HepG2 (cell line): Measurements from ENCODE around the gene NELFB. TPM values are rescaled to one million over a fixed set of nuclear protein-coding genes. Genes with fewer than 3 reads are reported as not detected.

ENCODE experiments used
- EED ChIP-seq: sonication (generic); formaldehyde crosslinking; IDR thresholded peaks from 2 replicates; pipeline ENCODE4 v1.5.0; 2020; ENCODE audit warnings: mild to moderate bottlenecking, missing genetic modification reagents
- FOSL2 ChIP-seq: sonication (generic); formaldehyde crosslinking; IDR thresholded peaks from 2 replicates; pipeline ENCODE4 v1.4.0; 2020; ENCODE audit warnings: missing genetic modification reagents
- JUN ChIP-seq: sonication (generic); formaldehyde crosslinking; IDR thresholded peaks from 2 replicates; pipeline ENCODE4 v1.4.0; 2020; ENCODE audit warnings: mild to moderate bottlenecking, missing genetic modification reagents
- KAT2B ChIP-seq: fragments of 150-350 bp; IDR thresholded peaks from 2 replicates; pipeline ENCODE4 v1.6.1; 2014; ENCODE audit warnings: low read depth, low read length, borderline replicate concordance
- KDM1A ChIP-seq: IDR thresholded peaks from 2 replicates; pipeline ENCODE4 v1.6.1; 2016; ENCODE audit warnings: missing compliant biosample characterization
- KDM5B ChIP-seq: sonication (generic); formaldehyde crosslinking; IDR thresholded peaks from 2 replicates; pipeline ENCODE4 v1.4.0; 2020; ENCODE audit warnings: missing genetic modification reagents, mild to moderate bottlenecking, borderline replicate concordance
- LCORL ChIP-seq, 2 experiments: fragments of 450-650 bp in 1 of 2; sonication (generic) in 1 of 2; formaldehyde crosslinking in 1 of 2; IDR thresholded peaks; 2 replicates each; pipeline versions ENCODE4 v1.5.0 to v1.6.1; 2017 to 2020; ENCODE audit warnings: antibody characterized with exemption in 1 of 2, missing genetic modification reagents in 1 of 2
- MBD4 ChIP-seq: IDR thresholded peaks from 2 replicates; pipeline ENCODE4 v1.6.1; 2012; ENCODE audit warnings: low read length, inconsistent platforms, borderline replicate concordance
- NCOA2 ChIP-seq: sonication (generic); formaldehyde crosslinking; IDR thresholded peaks from 2 replicates; pipeline ENCODE4 v1.8.0; 2022; ENCODE audit warnings: inconsistent platforms
- NFIB ChIP-seq: sonication (generic); formaldehyde crosslinking; IDR thresholded peaks from 2 replicates; pipeline ENCODE4 v1.9.0; 2021; ENCODE audit warnings: missing genetic modification reagents, mild to moderate bottlenecking, borderline replicate concordance
- NFIC ChIP-seq: IDR thresholded peaks from 2 replicates; pipeline ENCODE4 v1.6.1; 2012; ENCODE audit warnings: mild to moderate bottlenecking, low read length, inconsistent platforms
- NR2C2 ChIP-seq: sonication (generic); formaldehyde crosslinking; IDR thresholded peaks from 2 replicates; pipeline ENCODE4 v1.4.0; 2020; ENCODE audit warnings: missing genetic modification reagents, mild to moderate bottlenecking, moderate library complexity, borderline replicate concordance
- PITX1 ChIP-seq: sonication (generic); formaldehyde crosslinking; IDR thresholded peaks from 2 replicates; pipeline ENCODE4 v1.5.1; 2020; ENCODE audit warnings: mild to moderate bottlenecking, missing genetic modification reagents
- RBAK ChIP-seq: sonication (generic); formaldehyde crosslinking; IDR thresholded peaks from 2 replicates; pipeline ENCODE4 v1.5.1; 2020; ENCODE audit warnings: mild to moderate bottlenecking, missing genetic modification reagents
- SNRNP70 ChIP-seq: fragments of 200-400 bp; formaldehyde crosslinking; IDR thresholded peaks from 2 replicates; pipeline ENCODE4 v1.6.1; 2017; ENCODE audit warnings: mild to moderate bottlenecking, low read depth, low read length, moderate library complexity
- TEAD3 ChIP-seq: optimal IDR thresholded peaks from 2 replicates; pipeline ENCODE3; 2016; ENCODE audit warnings: borderline replicate concordance
- TFAP4 ChIP-seq: sonication (generic); IDR thresholded peaks from 2 replicates; pipeline ENCODE4 v1.6.1; 2016; ENCODE audit warnings: low read depth, borderline replicate concordance
- ZBTB42 ChIP-seq: sonication (generic); formaldehyde crosslinking; IDR thresholded peaks from 2 replicates; pipeline ENCODE4 v1.5.0; 2020; ENCODE audit warnings: mild to moderate bottlenecking, missing genetic modification reagents
- ZNF260 ChIP-seq: sonication (generic); formaldehyde crosslinking; IDR thresholded peaks from 2 replicates; pipeline ENCODE4 v1.4.0; 2020; ENCODE audit warnings: missing genetic modification reagents, low read depth, mild to moderate bottlenecking, borderline replicate concordance
- ZNF362 ChIP-seq: sonication (generic); formaldehyde crosslinking; IDR thresholded peaks from 2 replicates; pipeline ENCODE4 v1.4.0; 2020; ENCODE audit warnings: missing genetic modification reagents, mild to moderate bottlenecking, borderline replicate concordance
- ZNF44 ChIP-seq: sonication (generic); formaldehyde crosslinking; IDR thresholded peaks from 2 replicates; pipeline ENCODE4 v1.5.1; 2020; ENCODE audit warnings: mild to moderate bottlenecking, missing genetic modification reagents
- ZNF639 ChIP-seq: conservative IDR thresholded peaks from 2 replicates; pipeline ENCODE4 v1.6.1; 2018; ENCODE audit warnings: missing genetic modification reagents
- ZNF770 ChIP-seq: sonication (generic); formaldehyde crosslinking; IDR thresholded peaks from 2 replicates; pipeline ENCODE4 v1.5.0; 2020; ENCODE audit warnings: mild to moderate bottlenecking, missing genetic modification reagents
- ZNF878 ChIP-seq: sonication (generic); formaldehyde crosslinking; IDR thresholded peaks from 2 replicates; pipeline ENCODE4 v1.8.1; 2023; ENCODE audit warnings: mild to moderate bottlenecking, missing genetic modification reagents, moderate library complexity
- polyA plus RNA-seq, 8 experiments: library from polyadenylated mRNA; depleted of rRNA in 3 of 8; stranded (reverse) in 7 of 8; unstranded in 1 of 8; fragments of >200 nt; fragmentation: Illumina TruSeq in 4 of 8; extraction: Trizol in 4 of 8; gene quantifications; 2 replicates each; pipeline versions ENCODE4 v1.2.1 to v1.2.3, GENCODE V29; 2011 to 2016; ENCODE audit warnings: low read depth in 4 of 8, missing spikeins in 1 of 8, mixed read lengths in 1 of 8; ENCODE audit not compliant: insufficient read depth in 1 of 8
- total RNA-seq, 5 experiments: library from RNA; depleted of rRNA; stranded (reverse); fragments of >200 nt; fragmentation: Illumina TruSeq; extraction: Trizol; gene quantifications; 2 replicates each; pipeline ENCODE4 v1.2.3, GENCODE V29; 2016; ENCODE audit warnings: low read depth in 1 of 5

NELFB gene
- total and polyA plus RNA-seq, 2 of the 13 experiments (the other 11 are each of a cell fraction or from before 2014, with no cell fraction given), result 26.5 to 45.8 TPM

- TF ChIP-seq NCOA2, result no peak
- TF ChIP-seq NFIC, result no peak
- no peak for TF ChIP-seq LCORL (IDR thresholded peaks at IDR 0.05)
- TF ChIP-seq LCORL (CRISPR knock-in tag; IDR thresholded peaks at IDR 0.05), result peak; percentile 58; the same call in 1 of the 2 replicates
- TF ChIP-seq PITX1 (CRISPR knock-in tag), result no peak
- no peak for TF ChIP-seq JUN
- no peak for TF ChIP-seq MBD4
- TF ChIP-seq ZBTB42 (CRISPR knock-in tag), result no peak; the same call in 1 of the 2 replicates
- no peak; the same call in 1 of the 2 replicates for TF ChIP-seq EED (CRISPR knock-in tag)
- 0 out of 2 replicates have a peak, but pooled peaks have one; percentile 18 for TF ChIP-seq ZNF770
- TF ChIP-seq NFIB, result no peak
- TF ChIP-seq ZNF44, result no peak
- TF ChIP-seq SNRNP70, result no peak
- TF ChIP-seq ZNF878 (CRISPR knock-in tag), result no peak
- TF ChIP-seq TFAP4, result no peak
- TF ChIP-seq FOSL2 (CRISPR knock-in tag), result no peak
- no peak for TF ChIP-seq KDM1A (CRISPR knock-in tag)
- TF ChIP-seq TEAD3 (CRISPR knock-in tag), result no peak
- no peak for TF ChIP-seq ZNF260 (CRISPR knock-in tag)
- no peak for TF ChIP-seq KAT2B
- no peak; the same call in 1 of the 2 replicates for TF ChIP-seq ZNF639 (CRISPR knock-in tag)
- TF ChIP-seq NR2C2 (CRISPR knock-in tag), result peak; percentile 40; the same call in 1 of the 2 replicates
- no peak for TF ChIP-seq RBAK (CRISPR knock-in tag)
- no peak; the same call in 1 of the 2 replicates for TF ChIP-seq KDM5B (CRISPR knock-in tag)
- TF ChIP-seq ZNF362, result no peak
Measured at GRCh38 chr9:137223078-137223970, 31.8 kb upstream of the NELFB start (continued).
